ENCODE data around the gene C12orf57. TPM values are rescaled to one million over a fixed set of nuclear protein-coding genes. Genes with fewer than 3 reads are reported as not detected.
A peak's percentile ranks its signal among the peaks of the same experiment; 100 is the strongest.

C12orf57 gene
- total and polyA plus RNA-seq, 2 experiments from 2014 or later: 204 to 262 TPM

GRCh38 chr12:6968426-6968825 is 24.6 kb downstream of the C12orf57 start:
- peaks cover 21% of the 10 kb centered on the region for H3K27me3 Mint-ChIP-seq (ENCODE audit: insufficient read depth, low read depth, poor library complexity)
- H3K27ac Mint-ChIP-seq: peak overlapping the region; percentile 99
- peaks cover 34% of the 10 kb centered on the region for H3K4me1 ChIP-seq (ENCODE audit: insufficient read depth)
- peaks cover 79% of the 10 kb centered on the region for H3K36me3 Mint-ChIP-seq (ENCODE audit: low read depth)
- H3K4me3 Mint-ChIP-seq: peak overlapping the region; percentile 100
- peaks cover 68% of the 10 kb centered on the region for H3K79me2 ChIP-seq (replicated peaks; ENCODE audit: insufficient read depth)
- H3K9me3 Mint-ChIP-seq: peaks cover 2% of the 10 kb centered on the region; the same call in 1 of the 3 replicates
- H3K36me3 ChIP-seq (ENCODE audit: insufficient read depth): peaks cover 31% of the 10 kb centered on the region
- H3K27ac ChIP-seq (ENCODE audit: low read depth): peak overlapping the region; percentile 92; the same call in 1 of the 2 replicates
- peak overlapping the region; percentile 73; the same call in 1 of the 2 replicates for H3K4me3 ChIP-seq
- H3F3A ChIP-seq (replicated peaks; ENCODE audit: low read depth): peaks cover 55% of the 10 kb centered on the region
- no peak for ATAC-seq
- DNase-seq (ENCODE audit: low spot score): no peak
- H3K27me3 ChIP-seq (ENCODE audit: insufficient read depth): no peaks in the 10 kb centered on the region
- H3K4me2 ChIP-seq: no peak overlapping the region
- H4K20me1 ChIP-seq (replicated peaks; ENCODE audit: insufficient read depth): peaks cover 10% of the 10 kb centered on the region; the same call in 1 of the 2 replicates
- no peaks in the 10 kb centered on the region for H3K9me2 ChIP-seq (ENCODE audit: insufficient read depth)
- no peak overlapping the region for H2AFZ ChIP-seq
- no peak for TF ChIP-seq NANOG (IDR thresholded peaks at IDR 0.05; ENCODE audit: borderline replicate concordance)
- no peak for TF ChIP-seq REST (IDR thresholded peaks at IDR 0.05; ENCODE audit: unreplicated experiment)
- TF ChIP-seq, protein P1, sequence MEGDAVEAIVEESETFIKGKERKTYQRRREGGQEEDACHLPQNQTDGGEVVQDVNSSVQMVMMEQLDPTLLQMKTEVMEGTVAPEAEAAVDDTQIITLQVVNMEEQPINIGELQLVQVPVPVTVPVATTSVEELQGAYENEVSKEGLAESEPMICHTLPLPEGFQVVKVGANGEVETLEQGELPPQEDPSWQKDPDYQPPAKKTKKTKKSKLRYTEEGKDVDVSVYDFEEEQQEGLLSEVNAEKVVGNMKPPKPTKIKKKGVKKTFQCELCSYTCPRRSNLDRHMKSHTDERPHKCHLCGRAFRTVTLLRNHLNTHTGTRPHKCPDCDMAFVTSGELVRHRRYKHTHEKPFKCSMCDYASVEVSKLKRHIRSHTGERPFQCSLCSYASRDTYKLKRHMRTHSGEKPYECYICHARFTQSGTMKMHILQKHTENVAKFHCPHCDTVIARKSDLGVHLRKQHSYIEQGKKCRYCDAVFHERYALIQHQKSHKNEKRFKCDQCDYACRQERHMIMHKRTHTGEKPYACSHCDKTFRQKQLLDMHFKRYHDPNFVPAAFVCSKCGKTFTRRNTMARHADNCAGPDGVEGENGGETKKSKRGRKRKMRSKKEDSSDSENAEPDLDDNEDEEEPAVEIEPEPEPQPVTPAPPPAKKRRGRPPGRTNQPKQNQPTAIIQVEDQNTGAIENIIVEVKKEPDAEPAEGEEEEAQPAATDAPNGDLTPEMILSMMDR (conservative IDR thresholded peaks at IDR 0.05; ENCODE audit: low read depth in 2 of 2): no peak
- TF ChIP-seq JUNB (IDR thresholded peaks at IDR 0.05; ENCODE audit: unreplicated experiment): no peak
- TF ChIP-seq EZH2phosphoT487 (IDR thresholded peaks at IDR 0.05; ENCODE audit: unreplicated experiment): no peak
- TF ChIP-seq ZNF331 (CRISPR knock-in tag; IDR thresholded peaks at IDR 0.05; ENCODE audit: low read depth): no peak
- TF ChIP-seq, protein P2, sequence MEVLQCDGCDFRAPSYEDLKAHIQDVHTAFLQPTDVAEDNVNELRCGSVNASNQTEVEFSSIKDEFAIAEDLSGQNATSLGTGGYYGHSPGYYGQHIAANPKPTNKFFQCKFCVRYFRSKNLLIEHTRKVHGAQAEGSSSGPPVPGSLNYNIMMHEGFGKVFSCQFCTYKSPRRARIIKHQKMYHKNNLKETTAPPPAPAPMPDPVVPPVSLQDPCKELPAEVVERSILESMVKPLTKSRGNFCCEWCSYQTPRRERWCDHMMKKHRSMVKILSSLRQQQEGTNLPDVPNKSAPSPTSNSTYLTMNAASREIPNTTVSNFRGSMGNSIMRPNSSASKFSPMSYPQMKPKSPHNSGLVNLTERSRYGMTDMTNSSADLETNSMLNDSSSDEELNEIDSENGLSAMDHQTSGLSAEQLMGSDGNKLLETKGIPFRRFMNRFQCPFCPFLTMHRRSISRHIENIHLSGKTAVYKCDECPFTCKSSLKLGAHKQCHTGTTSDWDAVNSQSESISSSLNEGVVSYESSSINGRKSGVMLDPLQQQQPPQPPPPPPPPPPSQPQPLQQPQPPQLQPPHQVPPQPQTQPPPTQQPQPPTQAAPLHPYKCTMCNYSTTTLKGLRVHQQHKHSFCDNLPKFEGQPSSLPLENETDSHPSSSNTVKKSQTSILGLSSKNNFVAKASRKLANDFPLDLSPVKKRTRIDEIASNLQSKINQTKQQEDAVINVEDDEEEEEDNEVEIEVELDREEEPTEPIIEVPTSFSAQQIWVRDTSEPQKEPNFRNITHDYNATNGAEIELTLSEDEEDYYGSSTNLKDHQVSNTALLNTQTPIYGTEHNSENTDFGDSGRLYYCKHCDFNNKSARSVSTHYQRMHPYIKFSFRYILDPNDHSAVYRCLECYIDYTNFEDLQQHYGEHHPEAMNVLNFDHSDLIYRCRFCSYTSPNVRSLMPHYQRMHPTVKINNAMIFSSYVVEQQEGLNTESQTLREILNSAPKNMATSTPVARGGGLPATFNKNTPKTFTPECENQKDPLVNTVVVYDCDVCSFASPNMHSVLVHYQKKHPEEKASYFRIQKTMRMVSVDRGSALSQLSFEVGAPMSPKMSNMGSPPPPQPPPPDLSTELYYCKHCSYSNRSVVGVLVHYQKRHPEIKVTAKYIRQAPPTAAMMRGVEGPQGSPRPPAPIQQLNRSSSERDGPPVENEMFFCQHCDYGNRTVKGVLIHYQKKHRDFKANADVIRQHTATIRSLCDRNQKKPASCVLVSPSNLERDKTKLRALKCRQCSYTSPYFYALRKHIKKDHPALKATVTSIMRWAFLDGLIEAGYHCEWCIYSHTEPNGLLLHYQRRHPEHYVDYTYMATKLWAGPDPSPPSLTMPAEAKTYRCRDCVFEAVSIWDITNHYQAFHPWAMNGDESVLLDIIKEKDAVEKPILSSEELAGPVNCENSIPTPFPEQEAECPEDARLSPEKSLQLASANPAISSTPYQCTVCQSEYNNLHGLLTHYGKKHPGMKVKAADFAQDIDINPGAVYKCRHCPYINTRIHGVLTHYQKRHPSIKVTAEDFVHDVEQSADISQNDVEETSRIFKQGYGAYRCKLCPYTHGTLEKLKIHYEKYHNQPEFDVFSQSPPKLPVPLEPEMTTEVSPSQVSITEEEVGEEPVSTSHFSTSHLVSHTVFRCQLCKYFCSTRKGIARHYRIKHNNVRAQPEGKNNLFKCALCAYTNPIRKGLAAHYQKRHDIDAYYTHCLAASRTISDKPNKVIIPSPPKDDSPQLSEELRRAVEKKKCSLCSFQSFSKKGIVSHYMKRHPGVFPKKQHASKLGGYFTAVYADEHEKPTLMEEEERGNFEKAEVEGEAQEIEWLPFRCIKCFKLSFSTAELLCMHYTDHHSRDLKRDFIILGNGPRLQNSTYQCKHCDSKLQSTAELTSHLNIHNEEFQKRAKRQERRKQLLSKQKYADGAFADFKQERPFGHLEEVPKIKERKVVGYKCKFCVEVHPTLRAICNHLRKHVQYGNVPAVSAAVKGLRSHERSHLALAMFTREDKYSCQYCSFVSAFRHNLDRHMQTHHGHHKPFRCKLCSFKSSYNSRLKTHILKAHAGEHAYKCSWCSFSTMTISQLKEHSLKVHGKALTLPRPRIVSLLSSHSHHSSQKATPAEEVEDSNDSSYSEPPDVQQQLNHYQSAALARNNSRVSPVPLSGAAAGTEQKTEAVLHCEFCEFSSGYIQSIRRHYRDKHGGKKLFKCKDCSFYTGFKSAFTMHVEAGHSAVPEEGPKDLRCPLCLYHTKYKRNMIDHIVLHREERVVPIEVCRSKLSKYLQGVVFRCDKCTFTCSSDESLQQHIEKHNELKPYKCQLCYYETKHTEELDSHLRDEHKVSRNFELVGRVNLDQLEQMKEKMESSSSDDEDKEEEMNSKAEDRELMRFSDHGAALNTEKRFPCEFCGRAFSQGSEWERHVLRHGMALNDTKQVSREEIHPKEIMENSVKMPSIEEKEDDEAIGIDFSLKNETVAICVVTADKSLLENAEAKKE (CRISPR knock-in tag; IDR thresholded peaks at IDR 0.05): no peak
- TF ChIP-seq STAT1 (IDR thresholded peaks at IDR 0.05; ENCODE audit: unreplicated experiment): no peak
- H3K4me1 Mint-ChIP-seq: peaks cover 47% of the 10 kb centered on the region
